NCI-H748 (cell line): Measurements from ENCODE around the gene FAM219B.

Experiments used
- DNase-seq: peaks from one replicate; lab custom pipeline; 2025; ENCODE audit not compliant: unreplicated experiment; lab: John Stamatoyannopoulos, UW

FAM219B gene

DNA sequence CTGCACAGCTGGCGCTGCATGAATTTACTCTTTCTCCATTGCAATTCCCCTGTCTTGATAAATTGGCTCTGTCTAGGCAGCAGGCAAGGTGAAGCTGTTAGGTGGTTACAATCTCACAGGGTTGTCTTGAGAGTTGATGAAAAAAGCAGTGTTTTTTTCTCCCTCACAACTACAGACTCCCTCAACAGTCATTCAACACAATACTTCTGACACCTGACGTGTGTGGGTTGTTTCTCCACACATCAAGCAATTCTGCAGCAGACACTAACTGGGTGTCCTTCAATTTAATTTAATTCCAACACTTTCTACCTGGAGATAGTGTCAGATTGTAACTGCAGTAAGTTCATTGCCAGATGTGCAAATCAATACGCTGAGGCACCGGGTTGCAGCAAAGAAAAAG is 28.4 kb downstream of the FAM219B start:
- no peak for DNase-seq

DNA sequence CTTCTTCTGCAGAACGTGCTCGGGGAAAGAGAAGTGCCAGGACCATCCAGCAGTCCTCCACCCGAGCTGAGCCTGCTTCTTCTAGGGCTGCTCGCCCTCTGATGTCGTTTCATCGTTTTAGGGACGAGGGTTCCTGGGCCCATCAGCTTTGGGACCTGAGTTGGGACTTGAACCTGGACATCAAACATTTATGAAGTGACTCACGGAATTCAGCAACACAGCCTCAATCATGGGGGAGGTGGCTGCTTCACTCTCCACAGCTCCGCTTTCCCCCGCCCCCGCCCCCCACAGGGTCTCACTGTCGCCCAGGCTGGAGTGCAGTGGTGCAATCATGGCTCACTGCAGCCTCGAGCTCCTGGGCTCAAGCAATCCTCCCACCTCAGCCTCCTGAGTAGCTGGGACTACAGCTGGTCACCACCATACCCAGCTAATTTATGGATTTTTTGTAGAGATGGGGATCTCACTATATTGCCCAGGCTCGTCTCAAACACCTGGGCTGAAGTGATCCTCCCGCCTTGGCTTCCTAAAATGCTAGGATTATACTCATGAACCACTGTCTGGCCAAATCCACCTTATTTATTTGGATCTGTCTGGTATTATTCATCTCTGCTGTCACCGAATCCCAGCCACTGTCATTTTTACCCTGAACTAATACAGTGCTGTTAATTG is 32.8 kb downstream of the FAM219B start:
- peak; percentile 45 for DNase-seq

DNA sequence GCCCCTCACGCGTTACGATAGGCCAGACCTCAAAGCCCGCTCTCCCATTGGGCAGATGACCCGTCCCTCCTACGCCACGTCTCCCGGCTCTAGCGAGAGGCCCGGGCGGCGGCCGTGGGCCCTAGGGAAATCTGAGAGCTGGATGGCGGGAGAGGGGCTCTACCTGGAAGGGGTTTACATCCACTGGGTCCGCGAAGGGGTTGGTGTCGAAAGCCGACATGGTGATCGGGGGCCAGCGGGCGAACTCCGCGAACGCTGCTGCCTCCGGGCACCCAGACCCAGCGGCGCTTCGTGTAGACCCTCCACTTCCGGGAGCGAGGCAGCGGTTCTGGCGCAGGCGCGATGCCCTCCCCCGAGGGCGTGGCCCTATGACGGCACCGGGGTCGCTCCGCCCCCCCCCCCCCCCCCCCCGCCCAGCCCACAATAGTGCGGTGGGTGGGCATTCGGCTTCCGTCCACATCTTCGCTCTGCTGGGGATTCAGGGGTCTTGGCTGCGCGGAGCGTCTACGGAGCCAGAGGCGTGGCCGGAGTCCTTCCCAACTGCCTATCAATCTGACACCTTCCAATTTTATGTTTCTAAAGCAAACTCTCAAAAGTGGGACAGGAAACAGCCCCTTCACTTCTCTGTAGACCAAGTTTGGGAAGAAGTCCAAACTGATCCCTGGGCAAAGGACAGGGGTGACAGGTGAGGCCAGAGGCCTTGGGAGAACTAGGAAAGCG is 33.5 kb downstream of the FAM219B start, which contains the start of gene SCAMP2:
Gene SCAMP2, minus strand, starts transcription at position 330 of the 720 bp plus-strand sequence. Its CDS starts 110 bp downstream, at position 220.
- peak; percentile 94 for DNase-seq

DNA sequence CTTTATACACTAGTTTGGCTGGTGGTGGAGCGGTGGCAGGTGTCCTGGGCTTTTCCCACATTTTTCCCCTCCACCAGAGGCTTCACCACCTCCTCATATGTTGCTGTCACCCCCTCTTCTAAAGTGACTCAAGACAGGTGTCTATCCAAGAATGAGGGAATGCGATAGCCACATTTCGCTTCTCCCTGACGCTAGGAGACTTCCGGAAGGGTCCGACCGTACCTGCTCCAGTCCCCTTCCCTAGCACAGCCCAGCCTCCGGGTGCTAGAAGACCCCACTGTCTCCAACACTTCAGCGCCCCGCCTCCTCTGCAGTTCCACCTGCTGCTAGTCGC is 34.0 kb downstream of the FAM219B start:
- no peak for DNase-seq

DNA sequence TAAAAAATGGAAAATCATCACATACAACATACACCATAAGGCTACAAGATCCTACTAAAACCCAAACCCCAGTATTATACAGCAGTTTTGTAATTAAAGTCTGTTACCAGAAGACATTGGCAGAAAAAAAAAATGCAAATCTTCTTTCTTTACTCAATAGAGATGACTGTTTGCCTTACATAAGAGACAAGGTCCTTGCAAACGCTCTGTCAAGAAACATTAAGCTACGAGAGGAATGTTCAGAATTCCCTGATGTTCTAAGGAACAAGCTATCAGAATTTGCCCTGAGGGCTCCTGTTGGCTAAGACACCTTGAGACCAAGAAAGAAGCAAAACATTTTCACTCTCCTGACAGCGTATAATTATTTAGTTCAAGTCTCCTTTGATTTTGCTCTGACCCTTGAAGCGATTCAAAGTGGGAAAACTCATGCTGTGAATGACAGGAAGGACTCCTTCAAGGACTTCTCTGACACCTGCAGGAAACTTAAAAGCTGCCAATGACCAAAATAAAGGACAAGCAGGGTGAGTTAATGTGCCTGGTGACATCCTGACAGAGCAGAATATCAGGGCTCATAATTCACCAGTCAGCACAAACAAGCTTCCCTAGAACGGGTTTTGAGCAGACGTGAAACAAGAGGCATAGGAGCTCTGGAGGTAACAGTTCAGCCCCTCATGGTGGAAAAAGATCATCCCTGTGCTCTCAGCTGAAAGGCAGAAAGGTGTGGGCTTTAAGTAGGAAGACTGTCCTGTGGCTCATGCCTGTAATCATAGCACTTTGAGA is 36.0 kb downstream of the FAM219B start:
- no peak for DNase-seq

DNA sequence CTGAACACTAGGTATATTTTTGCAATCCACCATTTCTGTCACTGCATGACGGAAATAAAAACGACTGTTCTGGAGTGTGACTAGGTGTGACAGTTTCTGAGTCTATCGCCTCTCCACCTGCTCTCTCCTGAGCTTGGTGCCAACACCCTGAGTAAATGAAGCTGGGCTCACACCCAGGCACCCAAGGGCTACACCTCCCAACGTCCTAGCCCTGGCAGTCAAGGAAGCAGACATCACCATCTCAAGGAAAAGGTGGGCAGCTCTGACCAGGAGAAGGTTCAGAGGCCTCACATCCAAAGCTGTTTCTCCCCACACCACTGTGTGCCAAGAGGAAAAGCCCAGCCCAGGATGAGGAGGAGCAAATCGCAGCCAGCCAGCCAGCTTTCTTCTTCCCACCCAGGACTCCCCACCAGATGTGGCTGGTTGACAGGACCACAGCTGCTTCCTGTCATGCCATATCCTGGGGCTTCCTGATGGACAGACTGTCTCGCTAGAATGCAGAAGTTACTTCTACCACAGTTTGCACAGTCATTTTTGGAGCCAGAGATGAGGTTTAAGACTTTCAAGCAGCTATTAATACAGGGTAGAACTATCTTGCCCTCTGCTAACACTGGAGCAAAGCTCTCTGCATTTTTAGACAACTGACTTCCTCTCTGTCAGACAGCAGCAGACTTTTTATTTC is 36.8 kb downstream of the FAM219B start:
- no peak for DNase-seq

DNA sequence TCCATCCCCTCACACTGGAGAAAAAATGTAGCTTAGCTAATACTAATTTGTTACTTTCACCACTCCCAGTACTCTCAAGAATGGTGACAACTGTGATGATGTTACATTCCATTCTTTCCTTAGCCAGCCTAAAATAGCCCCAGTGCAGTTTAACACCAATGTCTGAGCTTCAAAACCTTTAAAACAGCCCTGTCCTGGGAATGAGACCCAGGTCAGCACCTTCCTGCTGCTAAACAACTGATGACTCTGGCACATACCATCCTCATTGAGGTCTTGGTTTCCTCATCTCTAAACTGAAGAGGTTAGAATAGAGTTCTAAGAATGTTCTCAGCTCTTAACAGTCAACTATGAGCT is 37.3 kb downstream of the FAM219B start:
- DNase-seq, result no peak

DNA sequence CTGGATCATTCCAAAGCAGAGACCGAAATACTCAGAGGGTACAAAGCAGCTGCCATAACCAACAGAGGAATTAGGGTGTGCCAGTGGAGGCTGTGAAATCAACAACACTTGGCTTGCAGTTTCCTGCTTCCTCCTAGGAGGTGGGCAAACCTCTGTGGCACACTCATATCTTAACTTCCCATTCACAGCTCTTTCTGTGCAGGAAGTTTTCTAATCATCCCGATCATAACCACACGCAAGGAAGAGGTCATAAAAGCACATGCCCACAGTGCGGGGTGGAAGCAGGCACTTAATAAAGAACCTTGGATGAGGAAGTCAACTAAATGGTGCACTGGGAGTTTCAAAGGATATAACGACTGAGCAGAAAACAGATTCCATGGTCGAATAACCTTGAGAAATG is 38.6 kb downstream of the FAM219B start:
- DNase-seq, result no peak

DNA sequence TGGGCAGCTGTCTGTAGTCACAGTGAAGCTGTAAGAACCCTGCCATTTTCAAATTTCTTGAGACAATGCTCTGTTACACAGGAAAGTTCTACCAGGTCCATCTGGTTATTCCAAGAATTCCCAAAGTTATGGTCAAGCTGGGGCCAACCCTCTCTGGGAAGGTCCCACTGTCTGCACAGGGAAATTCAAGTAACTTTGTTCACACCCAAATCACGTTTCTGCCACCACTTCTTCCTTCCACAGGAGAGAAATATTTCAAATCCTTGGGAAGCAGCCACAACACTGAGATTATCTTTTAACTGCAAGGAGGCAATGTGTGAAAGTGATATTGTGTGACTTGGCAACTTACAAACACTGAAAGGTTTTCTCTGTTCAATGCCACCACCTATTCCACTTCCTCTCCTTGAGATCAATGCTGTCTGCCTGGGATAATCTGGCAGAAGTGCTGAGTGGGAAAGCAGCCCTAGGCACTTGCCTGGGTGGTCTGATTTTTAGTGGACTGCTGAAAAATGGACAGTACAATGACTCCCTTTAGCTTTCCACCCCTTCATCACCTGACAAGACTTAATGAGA is 39.1 kb downstream of the FAM219B start:
- no peak for DNase-seq

DNA sequence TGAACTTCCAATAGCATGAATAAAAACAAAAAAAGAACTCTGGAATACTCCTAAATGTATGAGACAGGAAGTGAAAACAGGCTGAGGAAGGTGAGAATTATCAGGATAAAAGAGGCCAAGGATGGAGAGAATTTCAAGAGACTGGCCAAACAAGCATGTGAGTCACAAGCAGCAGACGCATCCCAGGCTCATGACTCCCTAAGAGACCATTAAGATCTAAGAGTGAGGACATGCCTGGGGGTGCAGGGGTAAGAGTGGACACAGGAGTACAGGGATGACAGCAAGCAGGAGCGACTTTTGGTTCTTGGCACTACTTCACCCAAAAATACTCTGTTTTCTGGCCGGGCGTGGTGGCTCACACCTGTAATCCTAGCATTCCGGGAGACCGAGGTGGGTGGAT is 40.6 kb downstream of the FAM219B start:
- no peak for DNase-seq

DNA sequence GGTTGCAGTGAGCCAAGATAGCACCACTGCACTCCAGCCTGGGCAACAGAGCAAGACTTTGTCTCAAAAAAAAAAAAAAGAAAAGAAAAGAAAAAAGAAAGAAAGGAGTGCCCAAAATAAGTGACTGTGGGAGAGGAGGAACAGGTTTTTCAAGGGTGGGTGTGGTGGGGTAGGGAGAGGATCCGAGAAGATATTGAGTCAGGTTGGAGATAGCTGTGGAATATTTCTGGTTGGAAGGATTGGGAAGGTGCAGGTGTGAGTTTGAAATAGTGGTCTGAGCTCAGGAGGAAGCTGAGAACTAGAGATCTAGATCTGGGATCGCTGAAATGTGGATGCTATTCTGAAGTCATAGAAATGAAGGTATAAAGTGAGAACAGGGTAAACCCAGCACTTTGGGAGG is 41.3 kb downstream of the FAM219B start:
- DNase-seq, result no peak

DNA sequence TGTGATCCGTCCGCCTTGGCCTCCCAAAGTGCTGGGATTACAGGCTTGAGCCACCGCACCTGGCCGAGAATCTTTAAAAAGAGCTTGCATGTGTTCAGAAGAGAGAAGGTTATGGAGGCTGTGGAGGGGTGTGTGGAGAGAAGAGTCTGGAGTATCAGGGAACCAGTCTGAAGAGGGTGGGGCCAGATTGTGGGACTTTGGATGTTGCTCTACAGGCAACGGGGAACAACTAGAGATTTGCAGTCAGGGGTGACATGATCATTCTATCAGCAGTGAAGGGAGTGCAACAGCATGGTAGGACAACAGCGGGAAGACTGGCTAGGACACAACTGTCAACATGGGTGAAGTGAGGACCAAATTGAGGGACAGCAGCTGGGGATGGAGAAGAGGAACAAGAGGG is 42.4 kb downstream of the FAM219B start:
- DNase-seq, result no peak

DNA sequence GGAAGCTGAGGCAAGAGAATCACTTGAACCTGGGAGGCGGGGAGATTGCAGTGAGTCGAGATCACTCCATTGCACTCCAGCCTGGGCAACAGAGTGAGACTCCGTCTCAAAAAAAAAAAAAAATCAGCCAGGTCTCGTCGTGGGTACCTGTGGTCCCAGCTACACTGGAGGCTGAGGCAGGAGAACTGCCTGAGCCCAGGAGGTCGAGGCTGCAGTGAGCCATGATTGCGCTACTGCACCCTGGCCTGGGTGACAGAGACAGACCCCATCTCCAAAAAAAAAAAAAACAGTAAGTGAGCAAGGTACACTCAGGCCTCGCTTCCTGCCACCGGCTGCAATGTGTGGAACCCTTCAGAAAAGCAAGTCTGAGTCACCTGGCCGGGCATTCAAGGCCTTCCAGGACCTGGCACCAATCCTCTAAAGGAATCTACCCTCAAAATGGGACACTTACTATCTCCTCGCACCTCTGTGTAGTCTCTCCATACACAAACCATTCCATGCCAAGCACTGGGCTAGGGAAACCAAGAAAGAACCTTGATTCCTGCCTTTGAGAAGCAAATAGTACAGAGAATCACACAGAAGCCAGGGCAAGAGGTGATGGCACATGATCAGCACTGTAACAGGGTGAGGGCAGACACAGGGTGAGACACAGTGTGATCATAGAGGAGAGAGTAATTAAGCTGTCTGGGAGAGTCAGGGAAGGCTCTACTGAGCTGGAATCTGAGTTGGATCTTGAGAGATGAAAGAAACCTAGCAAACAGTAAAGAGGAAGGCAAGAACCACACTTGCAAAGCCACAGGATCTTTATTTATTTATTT is 43.2 kb downstream of the FAM219B start:
- no peak for DNase-seq

DNA sequence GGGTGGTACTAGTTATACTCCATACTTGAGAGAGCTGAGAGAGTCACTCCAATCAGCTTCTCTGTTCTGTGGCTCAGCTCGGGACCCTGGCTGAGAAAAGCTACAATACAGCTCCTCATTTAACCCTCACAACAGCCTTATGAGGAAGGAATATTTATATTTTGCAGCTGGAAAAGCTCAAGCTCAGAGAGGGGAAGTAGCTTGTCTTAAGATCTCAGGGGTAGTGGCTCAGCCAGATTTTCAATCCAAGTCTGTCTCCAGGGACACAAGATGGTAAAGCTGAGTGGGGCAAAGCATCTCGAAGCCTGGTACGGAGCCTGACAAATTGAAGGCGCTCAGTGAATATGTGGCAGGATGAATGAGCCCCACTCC is 48.3 kb downstream of the FAM219B start:
- no peak for DNase-seq

DNA sequence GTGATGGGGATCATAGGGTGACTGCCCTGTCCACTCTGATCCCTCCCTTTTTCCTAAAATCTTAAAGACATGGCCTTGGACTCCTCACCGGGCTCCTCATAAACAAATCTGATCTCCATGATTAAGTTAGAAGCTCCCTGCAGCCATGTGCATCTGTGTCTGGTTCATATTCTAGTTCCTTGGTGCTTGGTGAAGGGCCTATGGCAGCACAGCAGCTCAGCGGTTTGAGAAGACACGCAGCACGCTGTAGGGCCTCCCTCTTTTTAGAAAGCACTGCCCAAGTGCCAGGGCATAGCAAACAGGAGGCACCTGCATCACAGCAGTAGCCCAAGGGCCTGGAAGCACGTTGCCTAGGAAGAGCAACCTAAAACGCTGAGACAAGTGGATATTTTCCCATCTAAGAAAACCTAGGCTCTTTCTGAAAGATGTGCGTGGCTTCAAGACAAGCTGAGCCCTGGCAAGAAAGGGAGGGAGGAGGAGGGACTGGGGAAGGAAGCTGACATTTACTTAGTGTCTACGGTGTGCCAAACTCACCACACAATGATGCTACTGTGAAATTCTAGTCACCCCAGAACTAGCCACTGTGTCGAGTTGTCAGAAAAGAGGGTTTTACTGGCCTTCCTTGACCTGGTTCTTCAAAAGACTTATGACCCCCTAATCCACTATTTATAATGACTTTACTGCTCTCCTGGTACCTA is 48.8 kb downstream of the FAM219B start:
- DNase-seq, result no peak

DNA sequence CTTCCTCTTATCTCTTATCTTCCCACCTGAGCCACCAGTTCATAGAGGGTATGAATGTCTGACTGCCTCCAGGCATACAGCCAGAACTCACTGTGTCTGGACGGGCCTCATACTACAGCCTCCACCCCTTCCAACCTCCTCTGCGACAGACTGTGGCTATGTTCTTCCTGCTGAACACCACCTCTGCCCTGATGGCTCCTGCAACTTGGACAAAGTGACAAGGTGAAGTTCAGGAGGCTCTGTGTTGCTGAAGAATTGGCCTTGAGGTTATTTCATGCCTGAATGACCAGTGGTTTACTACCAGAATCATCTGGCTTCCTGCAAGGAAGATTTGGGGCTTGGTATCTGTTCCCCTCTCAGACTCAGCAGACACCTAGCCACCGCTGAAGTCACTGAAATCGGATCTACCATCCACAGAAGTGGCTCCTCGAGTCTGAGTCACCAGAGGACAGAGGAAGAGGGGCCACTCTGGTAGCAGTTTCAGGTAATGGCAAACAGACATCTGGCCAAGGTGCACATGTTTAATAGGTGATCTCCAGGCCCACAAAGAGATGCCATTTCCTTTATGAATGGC is 49.5 kb downstream of the FAM219B start:
- no peak for DNase-seq

DNA sequence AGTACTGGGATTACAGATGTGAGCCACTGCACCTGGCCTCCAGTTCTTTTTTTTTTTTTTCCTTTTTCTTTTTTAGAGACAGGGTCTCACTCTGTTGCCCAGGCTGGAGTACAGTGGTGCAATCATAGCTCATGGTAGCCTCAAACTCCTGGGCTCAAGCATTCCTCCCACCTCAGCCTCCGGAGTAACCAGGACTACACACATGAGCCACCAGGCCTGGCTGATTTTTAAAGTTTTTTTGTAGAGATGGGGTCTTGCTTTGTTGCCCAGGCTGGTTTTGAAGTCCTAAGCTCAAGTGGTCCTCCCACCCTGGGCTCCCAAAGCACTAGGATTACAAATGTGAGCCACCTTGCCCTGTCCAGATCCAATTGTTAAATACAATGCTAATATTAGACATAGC is 50.1 kb downstream of the FAM219B start:
- DNase-seq, result no peak

DNA sequence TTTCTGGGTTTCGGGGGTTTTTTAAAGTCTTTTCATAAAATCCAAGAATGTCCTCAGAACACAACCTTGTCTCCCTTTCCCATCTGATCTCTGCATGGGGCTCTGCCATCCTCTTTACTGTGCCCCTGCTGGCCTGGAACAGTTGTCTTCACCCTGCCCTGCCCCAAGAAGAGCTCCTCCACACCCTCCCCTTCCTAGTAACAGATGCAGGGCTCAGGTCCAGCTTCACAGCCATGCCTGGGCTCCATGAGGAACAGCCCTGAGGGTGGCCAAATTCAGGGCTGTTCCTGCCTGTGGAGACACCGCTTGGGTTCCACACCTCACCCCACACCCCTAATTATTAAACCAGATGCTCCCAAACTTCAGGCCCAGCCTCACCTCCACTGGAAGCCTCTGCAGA is 50.8 kb downstream of the FAM219B start:
- DNase-seq, result no peak

DNA sequence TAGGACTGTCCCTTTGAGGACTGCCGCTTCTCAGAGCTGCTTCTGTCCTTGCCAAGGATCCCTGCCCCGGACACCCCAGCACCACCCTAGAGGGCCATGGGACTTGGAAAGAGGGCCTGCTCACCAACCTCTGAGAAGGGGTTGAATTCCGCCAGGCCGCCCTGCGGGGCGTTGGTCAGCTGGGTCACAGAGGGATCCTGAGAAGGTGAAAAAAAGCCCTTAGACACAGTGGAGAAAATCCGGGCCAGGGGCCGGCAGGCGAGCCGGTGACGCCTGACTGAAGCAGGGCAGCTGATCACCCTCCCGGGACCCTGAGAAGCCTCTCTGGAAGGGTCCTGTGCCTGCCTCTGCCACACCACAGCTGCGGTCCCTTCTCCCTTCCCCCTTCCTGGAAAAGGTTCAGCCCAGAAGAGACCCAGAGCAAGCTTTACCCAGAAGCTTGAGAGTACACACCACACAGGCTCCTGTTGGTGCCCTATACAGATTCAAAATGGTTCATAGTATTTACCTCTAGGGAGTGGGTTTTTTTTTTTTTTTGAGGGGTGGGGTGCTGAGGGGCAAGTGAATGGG is 52.1 kb downstream of the FAM219B start:
- no peak for DNase-seq
